GM18508 (cell line): ENCODE data around the gene FAM120B.

Experiments used
- ATAC-seq: cut with Tn5 transposase; IDR thresholded peaks from one replicate; pipeline ENCODE4 v1.9.1; 2021; ENCODE audit warnings: moderate number of reproducible peaks; ENCODE audit not compliant: insufficient read depth, unreplicated experiment

FAM120B gene

GRCh38 chr6:170271771-170272314 lies 34.7 kb upstream of the FAM120B start:
- ATAC-seq, result peak; percentile 89

DNA sequence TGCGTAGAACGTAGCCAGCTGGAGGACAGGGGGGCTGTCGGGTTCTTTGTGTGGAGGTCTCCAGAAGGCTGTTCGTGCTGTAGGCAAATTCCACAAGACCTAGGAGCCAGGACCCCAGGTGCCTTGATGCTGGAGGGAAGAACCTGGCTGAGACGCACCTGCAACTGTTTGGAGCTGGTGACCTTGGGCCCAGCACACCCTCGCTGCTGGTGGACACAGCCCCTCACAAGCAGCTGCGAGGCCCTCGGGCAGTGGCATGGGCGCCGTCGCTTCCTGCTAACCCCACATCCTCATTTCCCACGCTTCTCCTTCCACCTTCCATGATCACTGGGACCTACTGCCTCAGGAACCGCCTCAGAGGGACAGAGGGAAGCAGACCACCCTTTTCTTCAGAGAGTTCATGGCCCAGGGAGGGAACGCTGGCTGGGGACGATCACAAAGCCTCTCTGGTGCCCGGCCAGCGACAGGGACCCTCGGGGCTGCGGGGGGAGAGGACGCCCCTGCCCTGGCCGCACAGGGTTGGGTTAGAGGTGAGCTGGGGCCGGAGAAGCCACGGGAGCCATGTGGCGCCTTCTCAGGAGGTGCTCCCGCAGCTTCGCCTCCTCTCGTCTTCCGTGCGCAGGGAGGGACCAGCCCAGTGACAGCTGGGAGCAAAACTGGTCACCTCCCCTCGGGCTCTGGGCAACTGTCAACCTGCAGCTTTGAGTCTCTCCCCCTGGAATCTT lies 34.1 kb upstream of the FAM120B start:
- no peak for ATAC-seq

- ATAC-seq, result no peak
These were observed 33.4 kb upstream of the FAM120B start for GRCh38 chr6:170273191-170273590.

DNA sequence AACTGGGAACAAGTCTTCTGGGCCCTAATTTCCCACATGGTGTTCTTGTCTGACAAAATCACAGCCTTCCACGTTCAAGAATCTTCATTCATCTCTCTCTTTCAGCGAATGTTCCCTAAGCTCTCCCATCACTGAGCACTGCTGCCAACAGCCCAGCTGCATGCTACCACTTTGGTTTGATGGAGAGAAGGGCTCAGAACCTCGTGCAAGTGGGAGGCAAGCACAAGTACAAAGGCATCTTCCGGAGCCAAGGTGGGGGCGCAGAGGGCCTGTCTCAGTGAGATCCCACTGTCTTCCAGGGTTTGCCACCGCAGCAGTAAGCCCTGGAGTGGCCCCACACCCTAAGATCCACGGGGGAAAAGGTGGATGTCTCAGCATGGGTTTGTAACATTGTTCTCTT lies 32.9 kb upstream of the FAM120B start:
- ATAC-seq, result no peak

- ATAC-seq, result no peak
These were observed 31.6 kb upstream of the FAM120B start for GRCh38 chr6:170274713-170275560.

- no peak for ATAC-seq
These were observed 30.0 kb upstream of the FAM120B start for GRCh38 chr6:170276369-170277057.

GRCh38 chr6:170277893-170278742 lies 28.4 kb upstream of the FAM120B start:
- no peak for ATAC-seq

- ATAC-seq, result no peak
These were observed 27.8 kb upstream of the FAM120B start for GRCh38 chr6:170278743-170279094.

DNA sequence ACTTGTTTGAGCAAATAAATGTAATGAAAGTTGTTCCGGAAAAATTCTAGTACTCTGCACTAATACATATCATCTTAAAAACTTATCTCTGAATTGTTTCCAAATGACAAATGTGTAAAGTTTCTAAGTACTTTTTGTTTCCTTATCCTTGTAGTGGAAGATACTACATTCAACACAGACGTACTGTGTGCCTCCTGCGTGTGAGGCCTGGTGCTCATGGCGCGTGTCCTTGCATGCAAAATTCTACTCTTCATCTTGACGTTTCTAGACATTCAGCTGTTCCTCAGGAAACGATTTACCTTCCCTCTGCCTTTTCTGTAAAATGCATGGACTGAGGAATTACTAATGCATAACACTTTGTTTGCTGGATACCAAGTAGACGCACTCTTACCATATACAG lies 27.1 kb upstream of the FAM120B start:
- no peak for ATAC-seq

DNA sequence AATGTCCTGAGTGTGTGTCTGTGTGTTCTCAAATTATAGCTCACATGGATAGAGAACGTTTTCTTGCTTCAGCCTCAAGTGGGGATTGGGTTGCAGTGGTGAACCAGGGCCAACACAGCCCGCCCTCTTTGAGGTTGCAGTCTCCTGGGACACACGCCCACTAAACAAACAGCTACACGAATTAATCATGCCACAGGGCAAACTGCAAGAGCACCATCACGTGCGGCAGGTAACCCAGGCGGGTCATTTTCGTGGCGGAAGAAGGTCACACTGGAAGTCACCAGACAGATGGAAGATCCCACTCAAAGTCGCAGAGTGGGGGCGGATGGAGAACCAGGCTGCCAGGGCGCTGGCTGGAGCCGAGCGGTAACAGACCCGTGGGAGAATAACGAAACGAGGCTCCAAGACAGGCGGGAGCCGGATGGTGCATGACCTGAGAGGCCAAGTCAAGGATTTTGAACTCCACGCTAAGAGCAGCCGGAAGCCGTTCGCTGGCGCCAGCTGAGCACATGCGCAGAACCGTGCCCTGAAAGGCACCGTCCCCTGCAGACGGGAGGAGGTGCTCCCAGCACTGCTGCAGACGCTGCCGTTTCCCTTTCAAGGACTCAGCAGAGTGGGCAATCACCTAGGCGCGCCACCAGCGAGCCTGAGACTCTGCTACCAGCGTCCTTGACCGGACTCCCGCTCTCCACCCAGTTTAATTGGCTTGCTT lies 26.4 kb upstream of the FAM120B start:
- ATAC-seq, result no peak

DNA sequence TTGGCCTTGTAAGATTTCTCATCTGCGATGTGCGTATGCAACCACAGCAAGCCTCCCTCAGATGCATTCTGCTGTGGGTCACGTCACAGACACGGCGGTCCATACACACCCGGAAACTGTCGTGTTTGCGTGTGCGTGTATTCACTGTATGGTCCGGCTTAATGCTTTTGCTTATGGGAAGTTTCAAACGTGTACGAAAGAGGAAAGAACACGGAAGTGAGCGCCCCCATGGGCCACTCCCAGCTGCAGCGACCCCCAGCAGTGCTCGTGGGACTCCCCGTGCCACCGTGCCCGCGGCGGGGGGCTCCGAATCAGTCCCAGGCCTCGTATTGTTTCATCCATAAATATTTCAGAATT lies 25.9 kb upstream of the FAM120B start:
- ATAC-seq, result no peak

GRCh38 chr6:170281331-170282292 lies 24.9 kb upstream of the FAM120B start:
- no peak for ATAC-seq

- ATAC-seq, result no peak
These were observed 23.9 kb upstream of the FAM120B start for GRCh38 chr6:170282512-170283158.

- no peak for ATAC-seq
These were observed 23.1 kb upstream of the FAM120B start for GRCh38 chr6:170283212-170284081.

DNA sequence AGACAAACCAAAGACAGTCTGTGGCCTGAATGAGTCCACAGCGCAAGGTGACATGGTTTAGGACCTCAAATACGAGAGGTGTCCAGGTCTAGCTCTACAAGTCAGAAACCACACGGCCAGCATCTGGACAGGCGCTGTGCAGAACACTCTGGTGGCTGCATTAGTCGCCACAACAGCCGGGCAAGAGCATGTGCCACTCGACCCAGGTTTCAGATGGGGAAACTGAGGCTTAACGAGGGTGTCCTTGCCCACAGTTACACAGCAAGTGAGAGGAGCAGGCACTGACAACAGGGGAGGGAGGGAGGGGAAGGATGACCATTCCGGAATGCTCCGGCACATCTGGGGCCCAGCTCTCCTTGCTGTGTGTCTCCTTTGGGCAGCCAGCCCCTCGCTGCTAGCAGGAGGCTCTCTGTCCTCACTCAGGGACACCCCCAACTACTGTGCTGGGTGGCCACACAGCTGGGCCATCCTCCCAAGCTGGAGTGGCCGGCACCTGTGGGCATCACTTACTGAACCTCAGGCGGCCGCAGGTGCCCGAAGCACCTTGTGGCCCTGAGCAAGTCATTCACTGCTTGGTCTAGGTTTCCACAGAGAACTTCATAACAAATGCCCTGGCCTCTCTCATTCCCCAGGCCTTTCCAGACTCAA lies 22.3 kb upstream of the FAM120B start:
- no peak for ATAC-seq

- ATAC-seq, result no peak
These were observed 21.6 kb upstream of the FAM120B start for GRCh38 chr6:170284866-170285469.
